ENCODE results near the gene KCNK3. TPM values are rescaled to one million over a fixed set of nuclear protein-coding genes. Genes with fewer than 3 reads are reported as not detected.

The KCNK3 gene
- total RNA-seq, 1 donor from 2014 or later = 6.6 TPM

- no peak for TF ChIP-seq CTCF (IDR thresholded peaks at IDR 0.05; ENCODE audit: unreplicated experiment)
- H3K36me3 Mint-ChIP-seq = no peaks in the 10 kb centered on the region
- DNase-seq (ENCODE audit: low spot score in 2 of 2, unreplicated experiment in 2 of 2) = no peak
- H3K9me3 Mint-ChIP-seq = no peaks in the 10 kb centered on the region
- peak overlapping the region; percentile 87 for H3K27ac Mint-ChIP-seq
- no peaks in the 10 kb centered on the region for H3K27me3 Mint-ChIP-seq (ENCODE audit: low read depth)
- H3K4me3 Mint-ChIP-seq = peak overlapping the region; percentile 27
- peaks cover 71% of the 10 kb centered on the region for H3K4me1 Mint-ChIP-seq
These were observed 17.6 kb downstream of the KCNK3 start for GRCh38 chr2:26710145-26710544.

- H3K4me3 Mint-ChIP-seq = no peak overlapping the region
- H3K36me3 Mint-ChIP-seq = no peaks in the 10 kb centered on the region
- H3K9me3 Mint-ChIP-seq = no peaks in the 10 kb centered on the region
- TF ChIP-seq CTCF (IDR thresholded peaks at IDR 0.05; ENCODE audit: unreplicated experiment) = no peak
- H3K4me1 Mint-ChIP-seq = peaks cover 70% of the 10 kb centered on the region
- H3K27me3 Mint-ChIP-seq (ENCODE audit: low read depth) = no peaks in the 10 kb centered on the region
- DNase-seq (ENCODE audit: low spot score in 2 of 2, unreplicated experiment in 2 of 2) = no peak
- H3K27ac Mint-ChIP-seq = peak overlapping the region; percentile 87
These were observed 18.4 kb downstream of the KCNK3 start for GRCh38 chr2:26710743-26711456.

DNA sequence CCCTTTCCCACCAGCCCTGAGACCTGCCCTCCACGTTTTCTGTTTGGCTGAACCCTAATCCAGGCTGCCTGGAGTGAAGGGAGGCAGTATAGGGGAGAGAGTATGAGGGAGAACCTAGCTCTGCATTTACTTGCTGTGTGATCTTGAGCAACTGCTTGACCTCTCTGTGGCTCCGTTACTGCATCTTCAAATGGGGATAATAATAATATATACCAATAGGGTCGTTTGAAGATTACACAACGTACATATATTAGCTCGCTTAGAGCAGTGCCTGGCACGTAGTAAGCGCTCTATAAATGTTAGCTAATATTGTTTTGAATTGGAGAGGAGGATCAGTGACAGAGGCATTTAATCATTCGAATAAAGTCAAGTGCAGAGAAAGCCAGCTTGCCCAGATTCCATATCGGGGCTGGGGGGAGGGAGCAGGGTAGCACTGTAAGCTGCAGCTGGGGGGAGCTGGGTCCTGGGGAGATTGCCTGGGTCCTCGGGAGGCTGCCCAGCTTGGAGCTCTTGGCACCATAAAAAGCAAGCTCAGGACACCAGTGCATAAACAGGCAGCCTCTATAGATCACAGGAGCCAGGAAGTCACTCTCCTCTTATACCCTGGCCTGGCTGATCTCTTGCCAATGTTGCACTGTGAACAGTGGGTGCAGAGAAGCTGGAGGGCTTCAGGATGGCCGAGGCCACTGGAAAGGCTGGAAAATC, 19.1 kb downstream of the KCNK3 start:
- H3K9me3 Mint-ChIP-seq = no peaks in the 10 kb centered on the region
- H3K27ac Mint-ChIP-seq = peak overlapping the region; percentile 87
- no peak overlapping the region for H3K4me3 Mint-ChIP-seq
- no peak for DNase-seq (ENCODE audit: low spot score in 2 of 2, unreplicated experiment in 2 of 2)
- TF ChIP-seq CTCF (IDR thresholded peaks at IDR 0.05; ENCODE audit: unreplicated experiment) = no peak
- H3K4me1 Mint-ChIP-seq = peaks cover 64% of the 10 kb centered on the region
- H3K27me3 Mint-ChIP-seq (ENCODE audit: low read depth) = no peaks in the 10 kb centered on the region
- no peaks in the 10 kb centered on the region for H3K36me3 Mint-ChIP-seq

GRCh38 chr2:26712486-26713465, 20.3 kb downstream of the KCNK3 start:
- Mint-ChIP-seq H3K4me3 (no peak overlapping the region), H3K27me3 (ENCODE audit: low read depth) (no peaks in the 10 kb centered on the region), H3K9me3 (no peaks in the 10 kb centered on the region), H3K27ac (peak overlapping the region; percentile 87), H3K36me3 (no peaks in the 10 kb centered on the region), H3K4me1 (peaks cover 53% of the 10 kb centered on the region)
- TF ChIP-seq CTCF (IDR thresholded peaks at IDR 0.05; ENCODE audit: unreplicated experiment) = no peak
- DNase-seq (ENCODE audit: low spot score in 2 of 2, unreplicated experiment in 2 of 2) = no peak

GRCh38 chr2:26715528-26716270, 23.2 kb downstream of the KCNK3 start:
- H3K27ac Mint-ChIP-seq = no peak overlapping the region
- H3K9me3 Mint-ChIP-seq = no peaks in the 10 kb centered on the region
- no peaks in the 10 kb centered on the region for H3K27me3 Mint-ChIP-seq (ENCODE audit: low read depth)
- no peak overlapping the region for H3K4me3 Mint-ChIP-seq
- DNase-seq (ENCODE audit: low spot score in 2 of 2, unreplicated experiment in 2 of 2) = no peak
- H3K4me1 Mint-ChIP-seq = peaks cover 40% of the 10 kb centered on the region
- TF ChIP-seq CTCF (IDR thresholded peaks at IDR 0.05; ENCODE audit: unreplicated experiment) = no peak
- H3K36me3 Mint-ChIP-seq = no peaks in the 10 kb centered on the region
